Measurements from ENCODE around the gene TRABD2B. TPM values are rescaled to one million over a fixed set of nuclear protein-coding genes. Genes with fewer than 3 reads are reported as not detected.
A peak's percentile ranks its signal among the peaks of the same experiment; 100 is the strongest.

Gene TRABD2B
- total RNA-seq, 1 donor from 2014 or later = 1.4 TPM

GRCh38 chr1:47731730-47732129 lies 265.5 kb downstream of the TRABD2B start:
- no peak for TF ChIP-seq CTCF (IDR thresholded peaks at IDR 0.05; ENCODE audit: borderline replicate concordance)
- Histone ChIP-seq H3K36me3 (no peaks in the 10 kb centered on the region), H3K4me3 (no peak overlapping the region), H3K4me1 (no peaks in the 10 kb centered on the region), H3K27ac (replicated peaks) (no peak overlapping the region), H3K27me3 (ENCODE audit: low read depth) (peaks cover 63% of the 10 kb centered on the region), H3K9me3 (replicated peaks) (no peaks in the 10 kb centered on the region)
- intact Hi-C loops (cut with micrococcal nuclease) = no loop called here
- no peak for DNase-seq

DNA sequence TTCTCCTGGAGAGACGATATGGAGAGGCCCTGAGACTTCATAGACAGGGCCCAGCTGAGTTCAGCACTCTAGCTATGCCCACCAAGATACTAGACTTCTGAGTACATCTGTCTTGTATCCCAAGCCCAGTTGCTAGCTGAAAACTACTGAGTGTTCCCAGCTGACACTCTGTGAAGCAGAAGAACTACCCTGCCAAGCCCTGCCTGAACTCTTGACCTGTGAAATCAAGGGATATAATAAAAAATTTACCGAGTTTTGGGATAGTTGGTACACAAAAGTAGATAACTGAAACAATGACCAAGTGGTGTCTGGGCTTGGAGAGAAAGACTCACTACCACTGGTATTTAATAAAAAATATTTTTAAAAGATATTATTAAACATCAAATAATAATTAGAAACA lies 267.5 kb downstream of the TRABD2B start:
- intact Hi-C loops (cut with micrococcal nuclease) = loop anchor here (10.0 kb wide), 1 partner anchor 555 kb away; no protein-coding TSS in a partner anchor

GRCh38 chr1:47727697-47728085 lies 269.5 kb downstream of the TRABD2B start:
- no peak for DNase-seq
- intact Hi-C loops (cut with micrococcal nuclease) = loop anchor here (10.0 kb wide), 1 partner anchor 553 kb away; no protein-coding TSS in a partner anchor
- H3K4me3 ChIP-seq = no peak overlapping the region
- H3K4me1 ChIP-seq = peaks cover 16% of the 10 kb centered on the region
- no peak for TF ChIP-seq CTCF (IDR thresholded peaks at IDR 0.05; ENCODE audit: borderline replicate concordance)
- no peaks in the 10 kb centered on the region for H3K9me3 ChIP-seq (replicated peaks)
- H3K36me3 ChIP-seq = no peaks in the 10 kb centered on the region
- peaks cover 64% of the 10 kb centered on the region for H3K27me3 ChIP-seq (ENCODE audit: low read depth)
- H3K27ac ChIP-seq (replicated peaks) = no peak overlapping the region

More for the DNA sequence above, 267.5 kb downstream of the TRABD2B start:
- peaks cover 64% of the 10 kb centered on the region for H3K27me3 ChIP-seq (ENCODE audit: low read depth)
- H3K9me3 ChIP-seq (replicated peaks) = no peaks in the 10 kb centered on the region
- no peak overlapping the region for H3K4me3 ChIP-seq
- H3K27ac ChIP-seq (replicated peaks) = no peak overlapping the region
- no peak for TF ChIP-seq CTCF (IDR thresholded peaks at IDR 0.05; ENCODE audit: borderline replicate concordance)
- no peak for DNase-seq
- no peaks in the 10 kb centered on the region for H3K36me3 ChIP-seq
- H3K4me1 ChIP-seq = peaks cover 15% of the 10 kb centered on the region

DNA sequence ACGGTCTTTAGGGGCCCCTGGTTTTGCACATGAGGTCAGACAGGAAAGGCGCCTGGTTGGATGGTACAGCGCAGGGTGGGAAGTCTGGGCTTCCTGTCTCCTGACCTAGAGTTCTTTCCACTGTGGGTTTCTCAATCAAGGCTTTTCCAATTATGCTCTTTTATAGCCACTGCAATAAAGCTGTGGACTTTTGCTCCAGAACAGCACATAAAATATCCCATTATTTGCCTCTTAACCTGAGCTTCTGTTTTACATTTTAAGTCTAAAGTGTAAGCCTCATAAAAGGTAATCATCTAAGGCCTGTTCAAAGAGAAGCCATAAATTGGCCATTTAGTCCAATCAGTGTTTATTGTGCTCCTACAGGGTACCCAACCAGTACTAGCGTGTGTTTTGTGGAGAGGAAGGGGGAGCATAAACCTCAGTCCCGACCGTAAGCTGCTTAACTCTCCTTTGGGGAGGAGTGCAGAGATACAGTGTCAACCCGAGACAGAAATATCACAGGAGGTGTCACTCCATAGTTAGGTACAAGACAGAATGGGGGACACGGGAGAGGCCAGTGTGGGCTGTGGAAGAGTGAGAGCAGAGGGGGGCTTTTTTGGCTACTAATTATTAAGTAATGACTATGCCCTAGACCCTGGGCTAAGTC lies 270.0 kb downstream of the TRABD2B start:
- no peaks in the 10 kb centered on the region for H3K36me3 ChIP-seq
- H3K4me3 ChIP-seq = no peak overlapping the region
- H3K4me1 ChIP-seq = peaks cover 16% of the 10 kb centered on the region
- peaks cover 64% of the 10 kb centered on the region for H3K27me3 ChIP-seq (ENCODE audit: low read depth)
- no peak for DNase-seq
- H3K9me3 ChIP-seq (replicated peaks) = no peaks in the 10 kb centered on the region
- H3K27ac ChIP-seq (replicated peaks) = no peak overlapping the region
- no peak for TF ChIP-seq CTCF (IDR thresholded peaks at IDR 0.05; ENCODE audit: borderline replicate concordance)
- intact Hi-C loops (cut with micrococcal nuclease) = loop anchor here (10.0 kb wide), 1 partner anchor 552 kb away; no protein-coding TSS in a partner anchor

DNA sequence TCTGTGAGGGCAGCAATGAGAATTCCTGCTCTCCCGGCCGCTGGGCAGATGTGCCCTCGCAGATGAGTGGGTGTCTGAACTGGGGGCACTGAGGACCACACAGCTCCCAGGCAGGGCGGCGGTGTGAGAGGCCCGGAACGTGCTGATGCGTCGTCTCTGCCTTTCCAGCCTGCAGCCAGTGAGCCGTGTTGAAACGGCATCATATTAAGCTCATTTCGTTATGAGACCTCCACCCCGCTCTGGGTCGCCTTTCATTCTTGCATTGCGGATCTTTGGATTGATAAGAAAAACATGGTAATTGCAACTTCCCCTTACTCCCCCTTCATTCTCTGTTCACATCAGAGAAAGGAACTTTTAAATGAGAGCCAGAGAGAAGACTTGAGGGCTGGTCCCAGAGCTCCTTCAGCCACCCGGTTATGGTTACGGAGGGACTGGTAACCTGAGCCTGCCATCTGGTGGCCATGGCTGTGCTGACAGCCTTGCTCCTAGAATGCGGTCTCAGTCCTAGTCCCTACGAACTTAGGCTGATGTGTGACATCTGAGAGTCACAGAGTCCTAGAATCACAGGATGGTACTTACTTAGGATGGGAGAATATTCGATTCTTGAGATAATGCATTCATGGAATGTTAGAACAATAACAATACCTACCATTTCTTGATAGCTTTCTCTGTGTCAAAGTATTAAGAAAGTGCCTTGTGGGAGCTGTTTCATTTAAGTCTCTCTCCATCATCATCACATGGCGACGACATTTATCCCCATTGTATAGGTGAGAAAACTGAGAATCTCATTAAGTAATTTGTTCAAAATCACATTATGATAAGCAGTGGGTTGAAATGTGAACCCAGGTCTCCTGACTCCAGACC lies 271.0 kb downstream of the TRABD2B start:
- Histone ChIP-seq H3K4me1 (peaks cover 16% of the 10 kb centered on the region), H3K36me3 (no peaks in the 10 kb centered on the region), H3K9me3 (replicated peaks) (no peaks in the 10 kb centered on the region), H3K4me3 (peak overlapping the region; percentile 51), H3K27me3 (ENCODE audit: low read depth) (peaks cover 66% of the 10 kb centered on the region), H3K27ac (replicated peaks) (no peak overlapping the region)
- intact Hi-C loops (cut with micrococcal nuclease) = loop anchor here (10.0 kb wide), 1 partner anchor 551 kb away; no protein-coding TSS in a partner anchor
- peak; percentile 73 for DNase-seq
- peak; percentile 94 for TF ChIP-seq CTCF (IDR thresholded peaks at IDR 0.05; ENCODE audit: borderline replicate concordance)
